Type B pancreatic cell (in vitro differentiated cells): ENCODE measurements around the gene CUX1. TPM values are rescaled to one million over a fixed set of nuclear protein-coding genes. Genes with fewer than 3 reads are reported as not detected.

Experiments used
- DNase-seq: peaks from one replicate; pipeline ENCODE4 v3.0.0; 2021; ENCODE audit warnings: mixed read lengths; ENCODE audit not compliant: unreplicated experiment; ENCODE audit errors: extremely low spot score
- H3K27ac Mint-ChIP-seq: 2 replicates; pipeline ENCODE4 v1.8.0; 2021; ENCODE audit warnings: mild to moderate bottlenecking, mixed read lengths
- H3K27me3 Mint-ChIP-seq: 2 replicates; pipeline ENCODE4 v1.8.0; 2021; ENCODE audit warnings: mixed read lengths
- H3K36me3 Mint-ChIP-seq: 2 replicates; pipeline ENCODE4 v1.8.0; 2021; ENCODE audit warnings: mixed read lengths
- H3K4me1 Mint-ChIP-seq: one replicate; pipeline ENCODE4 v1.8.0; 2021; ENCODE audit warnings: mixed read lengths; ENCODE audit not compliant: unreplicated experiment
- H3K4me3 Mint-ChIP-seq: 2 replicates; pipeline ENCODE4 v1.8.0; 2021; ENCODE audit warnings: mild to moderate bottlenecking, mixed read lengths
- H3K9me3 Mint-ChIP-seq: 2 replicates; pipeline ENCODE4 v1.8.0; 2021; ENCODE audit warnings: mixed read lengths
- total RNA-seq: library from RNA; stranded (reverse); gene quantifications from 2 replicates; pipeline ENCODE4 v1.2.1, GENCODE V29; 2021; ENCODE audit warnings: low replicate concordance
- TF ChIP-seq, protein P1 (sequence below): fragments of 200-600 bp; sonication (generic); conservative IDR thresholded peaks from 2 replicates; pipeline ENCODE4 v1.5.0; 2021; ENCODE audit warnings: antibody characterized with exemption, mild to moderate bottlenecking

CUX1 gene
- total RNA-seq, 1 donor from 2014 or later = 76.4 TPM

- Mint-ChIP-seq H3K27me3 (no peaks in the 10 kb centered on the region), H3K4me3 (no peak overlapping the region), H3K9me3 (no peaks in the 10 kb centered on the region), H3K27ac (no peak overlapping the region), H3K36me3 (peaks cover 4% of the 10 kb centered on the region), H3K4me1 (peaks cover 16% of the 10 kb centered on the region)
- TF ChIP-seq, protein P1, sequence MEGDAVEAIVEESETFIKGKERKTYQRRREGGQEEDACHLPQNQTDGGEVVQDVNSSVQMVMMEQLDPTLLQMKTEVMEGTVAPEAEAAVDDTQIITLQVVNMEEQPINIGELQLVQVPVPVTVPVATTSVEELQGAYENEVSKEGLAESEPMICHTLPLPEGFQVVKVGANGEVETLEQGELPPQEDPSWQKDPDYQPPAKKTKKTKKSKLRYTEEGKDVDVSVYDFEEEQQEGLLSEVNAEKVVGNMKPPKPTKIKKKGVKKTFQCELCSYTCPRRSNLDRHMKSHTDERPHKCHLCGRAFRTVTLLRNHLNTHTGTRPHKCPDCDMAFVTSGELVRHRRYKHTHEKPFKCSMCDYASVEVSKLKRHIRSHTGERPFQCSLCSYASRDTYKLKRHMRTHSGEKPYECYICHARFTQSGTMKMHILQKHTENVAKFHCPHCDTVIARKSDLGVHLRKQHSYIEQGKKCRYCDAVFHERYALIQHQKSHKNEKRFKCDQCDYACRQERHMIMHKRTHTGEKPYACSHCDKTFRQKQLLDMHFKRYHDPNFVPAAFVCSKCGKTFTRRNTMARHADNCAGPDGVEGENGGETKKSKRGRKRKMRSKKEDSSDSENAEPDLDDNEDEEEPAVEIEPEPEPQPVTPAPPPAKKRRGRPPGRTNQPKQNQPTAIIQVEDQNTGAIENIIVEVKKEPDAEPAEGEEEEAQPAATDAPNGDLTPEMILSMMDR = no peak
- DNase-seq = no peak
Observed at GRCh38 chr7:101901661-101902491, 84.5 kb downstream of the CUX1 start.

GRCh38 chr7:101902680-101903514 lies 85.5 kb downstream of the CUX1 start:
- DNase-seq = no peak
- Mint-ChIP-seq H3K4me1 (peaks cover 9% of the 10 kb centered on the region), H3K4me3 (no peak overlapping the region), H3K9me3 (no peaks in the 10 kb centered on the region), H3K27me3 (no peaks in the 10 kb centered on the region), H3K36me3 (peaks cover 4% of the 10 kb centered on the region), H3K27ac (no peak overlapping the region)
- TF ChIP-seq, protein P1 = no peak

GRCh38 chr7:101903515-101903868 lies 86.1 kb downstream of the CUX1 start:
- Mint-ChIP-seq H3K36me3 (peaks cover 4% of the 10 kb centered on the region), H3K4me3 (no peak overlapping the region), H3K4me1 (peaks cover 5% of the 10 kb centered on the region), H3K27me3 (no peaks in the 10 kb centered on the region), H3K27ac (no peak overlapping the region), H3K9me3 (no peaks in the 10 kb centered on the region)
- no peak for DNase-seq
- TF ChIP-seq, protein P1 = no peak

DNA sequence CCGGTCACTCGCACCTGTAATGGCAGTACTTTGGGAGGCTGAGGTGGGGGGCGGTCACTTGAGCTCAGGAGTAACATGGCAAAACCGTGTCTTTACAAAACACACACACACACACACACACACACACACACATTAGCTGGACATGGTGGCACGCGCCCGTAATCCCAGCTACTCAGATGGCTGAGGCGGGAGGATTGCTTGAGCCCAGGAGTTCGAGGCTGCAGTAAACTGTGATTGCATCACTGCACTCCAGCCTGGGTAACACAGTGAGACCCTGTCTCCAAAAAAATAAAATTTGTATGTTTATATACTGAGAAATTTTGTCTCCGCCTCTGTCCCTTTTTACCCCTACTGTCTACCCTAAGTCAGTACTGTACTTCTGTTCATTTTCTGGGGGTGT lies 86.6 kb downstream of the CUX1 start:
- H3K4me1 Mint-ChIP-seq = peaks cover 5% of the 10 kb centered on the region

DNA sequence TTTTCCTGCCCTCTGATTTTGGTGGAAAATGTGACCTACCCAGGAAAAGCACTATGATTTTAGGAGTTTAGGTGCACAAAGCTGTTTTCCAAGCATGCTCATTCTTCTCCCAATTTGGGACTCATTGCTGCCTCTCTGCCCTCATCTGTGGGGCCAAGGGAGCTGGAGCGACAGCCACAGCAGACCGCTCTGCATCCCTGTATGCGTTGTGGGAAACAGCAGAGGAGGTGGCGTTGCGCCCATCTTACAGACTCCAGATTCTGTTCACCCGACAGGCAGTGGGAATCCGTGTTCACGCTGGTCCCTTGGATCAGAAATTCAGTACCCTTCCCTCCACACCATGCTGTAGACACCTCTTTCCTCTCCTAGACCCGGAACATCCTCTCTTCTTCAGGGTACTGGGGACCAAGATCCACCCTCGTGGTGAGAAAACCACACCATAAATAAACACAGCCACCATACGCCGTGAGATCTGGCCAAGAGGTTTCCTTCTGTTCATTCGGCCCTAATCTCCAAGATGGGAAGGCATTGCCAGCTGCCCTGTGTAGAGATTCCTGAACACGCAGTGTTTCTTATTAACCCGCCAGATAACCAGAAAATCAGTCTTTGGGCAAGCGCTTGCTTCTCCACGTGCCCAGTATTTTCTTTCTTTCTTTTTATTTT lies 87.9 kb downstream of the CUX1 start:
- peaks cover 3% of the 10 kb centered on the region for H3K4me1 Mint-ChIP-seq
- H3K27ac Mint-ChIP-seq = no peak overlapping the region
- DNase-seq = no peak
- TF ChIP-seq, protein P1 = no peak
- peaks cover 4% of the 10 kb centered on the region for H3K36me3 Mint-ChIP-seq
- H3K9me3 Mint-ChIP-seq = no peaks in the 10 kb centered on the region
- H3K27me3 Mint-ChIP-seq = no peaks in the 10 kb centered on the region
- no peak overlapping the region for H3K4me3 Mint-ChIP-seq

More for the DNA sequence above, 86.6 kb downstream of the CUX1 start:
- TF ChIP-seq, protein P1 = no peak
- DNase-seq = no peak
- Mint-ChIP-seq H3K27ac (no peak overlapping the region), H3K9me3 (no peaks in the 10 kb centered on the region), H3K36me3 (peaks cover 4% of the 10 kb centered on the region), H3K27me3 (no peaks in the 10 kb centered on the region), H3K4me3 (no peak overlapping the region)
